Medulla oblongata (tissue), 1 donor: Measurements from ENCODE around the gene RHOXF2.
A peak's percentile ranks its signal among the peaks of the same experiment; 100 is the strongest.

Experiments
- DNase-seq: peaks from one replicate; pipeline ENCODE4 v3.0.0-alpha.2; 2015; ENCODE audit errors: extremely low spot score

The RHOXF2 gene

GRCh38 chrX:120200851-120201250 is 42.4 kb downstream of the RHOXF2 start:
- DNase-seq: no peak

DNA sequence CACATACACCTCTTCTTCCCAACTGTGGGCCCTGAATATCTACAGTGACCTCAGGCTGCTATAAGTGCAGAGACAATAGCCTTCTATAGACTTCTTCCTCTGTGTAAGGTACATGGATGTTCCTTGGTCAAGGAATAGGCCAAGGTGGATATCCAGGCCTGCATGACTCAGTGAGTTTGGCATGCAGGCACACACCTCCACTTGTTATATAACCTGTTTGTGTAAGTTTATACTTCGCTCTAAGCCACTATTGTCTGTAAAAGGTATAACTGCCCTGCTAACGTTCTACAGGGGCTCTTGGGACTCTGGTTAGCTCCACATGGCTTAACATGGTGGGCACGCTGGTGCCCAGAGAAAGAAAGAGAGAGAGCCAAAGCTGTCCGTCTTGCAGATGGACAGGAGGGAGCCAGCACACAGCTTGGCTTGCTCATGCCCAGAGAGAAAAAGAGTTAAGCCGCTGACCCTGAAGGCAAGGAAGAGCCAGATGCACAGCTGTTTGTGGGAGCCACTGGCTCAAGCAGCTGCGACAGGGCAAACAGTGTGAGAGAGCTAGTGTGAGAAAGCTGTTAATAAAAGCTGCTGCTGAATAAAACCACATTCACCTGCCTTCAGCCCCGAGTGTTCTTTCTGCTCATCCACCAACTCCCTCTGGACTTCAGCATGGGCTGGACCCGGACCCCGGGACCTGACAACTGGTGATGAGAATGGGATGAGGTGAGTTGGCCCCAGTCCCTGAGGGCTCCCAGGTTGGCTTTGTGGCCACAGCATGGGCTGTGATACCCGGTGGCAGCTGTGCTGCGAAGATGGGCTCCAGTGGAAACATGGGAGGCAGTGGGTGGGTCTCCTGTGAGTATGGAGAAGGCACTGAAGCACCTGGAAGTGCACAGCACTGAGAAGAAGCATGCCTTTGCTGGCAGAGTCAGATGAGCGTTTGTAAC is 47.7 kb downstream of the RHOXF2 start:
- DNase-seq: no peak

DNA sequence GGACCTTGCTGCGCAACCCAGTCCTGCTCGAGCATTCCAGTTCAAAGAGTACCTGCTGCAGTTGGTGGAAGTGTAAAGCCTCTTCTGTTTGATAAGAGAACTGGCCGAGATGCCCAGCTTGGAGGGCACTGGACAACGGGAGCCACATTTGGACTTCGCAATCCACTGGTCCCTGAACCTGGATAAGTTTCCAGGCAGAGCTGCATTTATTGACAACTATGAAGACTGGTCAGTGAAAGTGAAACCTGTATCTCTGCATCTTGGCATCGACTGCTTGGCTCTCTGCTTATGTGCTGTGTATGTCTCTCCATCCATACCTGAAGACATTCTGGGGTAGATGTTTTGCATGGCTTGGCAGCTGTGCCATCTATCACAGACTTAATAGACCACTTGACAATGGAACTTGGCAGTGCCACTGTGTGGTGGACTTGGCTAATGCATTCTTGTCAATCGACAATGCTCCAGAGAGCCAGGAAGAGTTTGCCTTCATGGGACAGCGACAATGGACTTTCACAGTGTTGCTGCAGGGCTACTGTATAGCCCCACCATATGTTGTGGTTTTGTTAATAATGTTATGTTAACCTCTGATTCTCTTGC is 48.7 kb downstream of the RHOXF2 start:
- DNase-seq: peak; percentile 8

DNA sequence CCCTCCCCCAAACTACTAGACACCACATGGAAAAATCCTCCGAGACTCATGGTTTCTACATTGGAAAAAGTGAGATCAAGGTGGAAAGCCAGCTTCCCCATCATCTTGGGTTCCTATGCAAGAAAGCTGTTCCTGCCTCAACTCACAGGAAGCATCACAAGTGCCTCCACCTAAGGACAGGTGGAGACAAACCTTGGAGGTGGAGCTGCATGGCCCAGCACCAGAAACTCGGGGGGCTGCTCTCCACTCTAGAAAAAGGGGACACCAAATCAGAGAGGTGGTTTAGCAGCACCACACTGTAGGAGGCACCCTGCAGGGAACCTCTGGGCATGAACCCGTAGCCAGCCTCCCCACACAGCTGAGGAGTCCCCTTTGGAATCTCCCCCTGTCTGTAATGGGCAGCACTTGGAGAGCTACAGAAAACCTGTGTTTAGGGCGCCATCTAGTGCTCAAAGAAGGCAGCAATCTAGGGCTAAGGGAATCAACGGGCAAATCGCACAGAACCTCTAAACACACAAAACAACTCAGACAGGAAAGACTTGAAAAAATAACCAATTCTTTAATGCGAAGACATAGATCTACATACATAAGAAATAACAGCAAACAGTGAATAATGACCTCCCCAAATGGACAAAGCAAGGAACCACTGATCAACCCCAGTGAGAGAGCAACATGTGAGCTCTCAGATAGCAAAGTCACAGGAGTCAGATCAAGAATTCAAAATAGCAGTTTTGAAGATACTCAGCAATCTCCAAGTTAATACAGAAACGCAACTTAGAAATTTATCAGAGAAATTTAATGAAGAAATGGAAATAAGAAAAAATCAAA is 55.2 kb downstream of the RHOXF2 start:
- peak; percentile 65 for DNase-seq
